Testis (tissue), 2 donors: ENCODE measurements around the gene SIGLECL1.

Experiments
- POLR2A ChIP-seq: fragments of 450-650 bp; IDR thresholded peaks from one replicate; pipeline ENCODE4 v1.6.1; 2017; ENCODE audit warnings: antibody characterized with exemption, mild to moderate bottlenecking, moderate library complexity
- TF ChIP-seq, protein P1 (sequence below), 3 experiments: fragments of 450-650 bp in 2 of 3; fragments of 200-600 bp in 1 of 3; sonication (generic) in 1 of 3; IDR thresholded peaks; one replicate each; pipeline ENCODE4 v1.5.1; 2016 to 2019; ENCODE audit warnings: antibody characterized with exemption in 3 of 3, mild to moderate bottlenecking in 2 of 3, moderate library complexity in 1 of 3

DNA sequence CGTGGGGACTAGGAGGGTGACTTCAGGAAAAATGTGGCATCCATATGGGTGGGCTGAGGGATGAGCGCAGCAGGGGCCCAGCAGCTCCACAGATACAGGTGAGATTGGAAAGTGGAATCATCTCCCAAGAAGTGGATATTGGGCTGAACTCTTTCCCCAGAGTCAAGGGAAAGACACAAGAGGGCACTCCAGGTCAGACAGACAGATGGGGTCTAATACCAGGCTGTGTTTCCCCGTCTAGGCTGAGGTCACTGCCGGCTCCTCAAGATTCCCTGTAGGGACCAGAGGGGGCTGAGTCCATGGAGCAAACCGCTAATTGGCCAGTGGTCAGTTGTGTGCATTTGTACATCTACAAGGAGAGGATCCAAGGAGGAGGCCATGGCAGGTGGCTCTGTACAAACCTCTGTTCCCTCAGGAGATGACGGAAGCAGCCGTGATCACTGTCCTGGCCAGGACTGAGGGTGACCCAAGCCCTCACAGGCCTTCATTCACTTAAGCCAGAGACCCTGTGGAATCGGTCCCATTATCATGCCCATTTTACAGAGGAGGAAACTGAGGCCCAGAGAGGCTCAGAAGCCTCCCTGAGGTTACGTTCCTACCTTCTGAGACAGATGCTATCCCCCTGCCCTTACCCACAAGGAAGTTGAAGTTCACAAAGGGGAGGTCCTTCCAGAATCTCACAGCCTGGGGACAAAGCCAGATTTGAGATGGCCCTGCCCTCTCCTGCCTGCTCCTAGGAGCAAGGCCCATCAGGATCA is 45.6 kb downstream of the SIGLECL1 start:
- TF ChIP-seq, protein P1, sequence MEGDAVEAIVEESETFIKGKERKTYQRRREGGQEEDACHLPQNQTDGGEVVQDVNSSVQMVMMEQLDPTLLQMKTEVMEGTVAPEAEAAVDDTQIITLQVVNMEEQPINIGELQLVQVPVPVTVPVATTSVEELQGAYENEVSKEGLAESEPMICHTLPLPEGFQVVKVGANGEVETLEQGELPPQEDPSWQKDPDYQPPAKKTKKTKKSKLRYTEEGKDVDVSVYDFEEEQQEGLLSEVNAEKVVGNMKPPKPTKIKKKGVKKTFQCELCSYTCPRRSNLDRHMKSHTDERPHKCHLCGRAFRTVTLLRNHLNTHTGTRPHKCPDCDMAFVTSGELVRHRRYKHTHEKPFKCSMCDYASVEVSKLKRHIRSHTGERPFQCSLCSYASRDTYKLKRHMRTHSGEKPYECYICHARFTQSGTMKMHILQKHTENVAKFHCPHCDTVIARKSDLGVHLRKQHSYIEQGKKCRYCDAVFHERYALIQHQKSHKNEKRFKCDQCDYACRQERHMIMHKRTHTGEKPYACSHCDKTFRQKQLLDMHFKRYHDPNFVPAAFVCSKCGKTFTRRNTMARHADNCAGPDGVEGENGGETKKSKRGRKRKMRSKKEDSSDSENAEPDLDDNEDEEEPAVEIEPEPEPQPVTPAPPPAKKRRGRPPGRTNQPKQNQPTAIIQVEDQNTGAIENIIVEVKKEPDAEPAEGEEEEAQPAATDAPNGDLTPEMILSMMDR (IDR thresholded peaks at IDR 0.05) = no peak
- no peak for TF ChIP-seq POLR2A
